GM21526 (cell line): ENCODE data around the gene COMMD2.
A peak's percentile ranks its signal among the peaks of the same experiment; 100 is the strongest.

ENCODE experiments used
- ATAC-seq: cut with Tn5 transposase; IDR thresholded peaks from one replicate; pipeline ENCODE4 v1.9.1; 2021; ENCODE audit warnings: moderate library complexity; ENCODE audit not compliant: unreplicated experiment, low FRiP score

Gene COMMD2

DNA sequence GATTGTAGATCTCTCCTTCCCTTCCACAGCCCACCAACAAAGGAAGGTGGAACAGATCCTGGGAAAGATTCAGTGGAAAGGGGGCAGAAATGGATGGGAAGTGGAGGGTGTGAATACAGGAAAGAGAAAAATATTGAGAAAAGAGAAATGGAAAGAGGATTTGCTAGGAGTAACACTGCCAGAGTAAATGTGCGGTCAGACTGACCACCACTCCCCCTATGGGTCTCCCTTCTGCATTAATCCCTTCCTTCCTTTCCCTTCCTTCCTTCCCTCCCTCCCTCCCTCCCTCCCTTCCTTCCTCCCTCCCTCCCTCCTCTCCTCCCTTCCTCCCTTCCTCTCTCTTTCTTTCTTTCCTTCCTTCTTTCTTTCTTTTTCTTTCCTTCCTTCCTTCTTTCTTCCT is 12.0 kb upstream of the COMMD2 start:
- ATAC-seq, result no peak

- ATAC-seq, result no peak
These were observed 11.4 kb upstream of the COMMD2 start for GRCh38 chr3:149763565-149764195.

- ATAC-seq, result no peak
These were observed 1.4 kb upstream of the COMMD2 start for GRCh38 chr3:149753717-149754116.

DNA sequence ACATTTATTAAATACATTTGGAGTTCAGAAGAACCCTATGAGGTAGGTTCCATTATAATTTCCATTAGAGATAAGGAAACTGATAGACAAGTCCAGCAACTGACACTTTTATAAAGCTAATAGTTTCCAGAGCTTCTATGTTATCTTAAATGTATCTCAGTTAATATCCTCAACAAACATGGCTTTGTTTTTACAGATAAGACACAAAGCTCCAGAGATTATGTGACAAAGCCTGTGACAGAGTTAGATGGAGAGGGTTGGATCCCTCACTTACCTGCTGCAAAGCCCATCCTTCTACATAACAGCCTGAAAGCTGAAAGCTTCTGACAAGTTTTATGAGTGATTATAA is 473 bp upstream of the COMMD2 start:
- ATAC-seq, result no peak

DNA sequence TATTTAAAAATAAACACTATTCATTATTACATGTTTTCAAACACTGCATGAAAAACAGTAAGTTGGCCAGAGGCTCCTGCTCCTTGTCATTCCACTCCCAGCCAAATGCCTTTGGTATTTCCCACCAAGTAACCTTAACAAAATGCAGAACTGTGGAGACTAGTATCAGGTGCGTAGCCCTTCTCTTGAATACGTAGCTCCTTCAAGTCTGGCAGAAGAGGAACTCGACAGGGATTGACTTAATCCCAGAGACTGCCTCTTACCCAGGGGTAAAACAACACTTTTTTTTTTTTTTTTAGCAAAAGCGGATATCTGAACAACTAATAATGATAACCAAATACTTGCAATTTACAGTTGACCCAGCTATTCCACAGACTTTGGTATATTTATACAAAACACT is 738 bp downstream of the COMMD2 start:
- no peak for ATAC-seq

DNA sequence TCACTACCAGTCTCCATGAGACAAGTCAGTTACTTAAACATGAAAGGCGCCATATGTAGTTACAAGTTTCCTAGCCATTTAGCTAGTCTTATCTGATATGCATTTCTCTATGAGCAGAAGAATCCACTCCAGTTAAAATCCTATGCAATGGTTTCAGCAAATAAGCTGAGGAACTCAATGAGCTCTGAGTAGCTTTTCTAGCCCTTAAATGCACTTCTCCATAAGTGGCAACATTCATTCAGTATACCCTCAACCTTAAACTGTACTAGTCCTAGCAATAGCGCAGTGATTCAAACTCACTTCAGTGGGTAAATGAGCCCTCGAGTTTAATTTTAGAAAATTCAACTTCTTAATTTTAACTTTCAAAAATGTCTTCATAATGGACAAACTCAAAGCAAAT is 7.7 kb downstream of the COMMD2 start:
- ATAC-seq, result no peak

- ATAC-seq, result no peak
These were observed 8.1 kb downstream of the COMMD2 start for GRCh38 chr3:149744151-149744550.

GRCh38 chr3:149739396-149739795 is 12.9 kb downstream of the COMMD2 start:
- ATAC-seq, result no peak

- ATAC-seq, result no peak
These were observed 13.4 kb downstream of the COMMD2 start for GRCh38 chr3:149738876-149739275.

DNA sequence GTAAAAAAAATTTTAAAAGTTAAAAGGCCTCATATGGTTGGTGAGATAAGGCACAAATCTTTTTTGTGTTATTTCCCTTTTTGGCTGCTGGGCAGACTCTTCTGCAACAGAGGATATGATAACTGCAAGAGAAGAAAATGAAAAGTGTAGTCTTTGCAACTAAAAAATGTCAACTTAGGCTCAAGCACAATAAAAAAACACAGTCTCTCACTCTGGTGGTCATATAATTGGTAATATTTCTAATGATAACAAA is 15.4 kb downstream of the COMMD2 start:
- ATAC-seq, result no peak

GRCh38 chr3:149736175-149736952 is 15.9 kb downstream of the COMMD2 start:
- no peak for ATAC-seq

DNA sequence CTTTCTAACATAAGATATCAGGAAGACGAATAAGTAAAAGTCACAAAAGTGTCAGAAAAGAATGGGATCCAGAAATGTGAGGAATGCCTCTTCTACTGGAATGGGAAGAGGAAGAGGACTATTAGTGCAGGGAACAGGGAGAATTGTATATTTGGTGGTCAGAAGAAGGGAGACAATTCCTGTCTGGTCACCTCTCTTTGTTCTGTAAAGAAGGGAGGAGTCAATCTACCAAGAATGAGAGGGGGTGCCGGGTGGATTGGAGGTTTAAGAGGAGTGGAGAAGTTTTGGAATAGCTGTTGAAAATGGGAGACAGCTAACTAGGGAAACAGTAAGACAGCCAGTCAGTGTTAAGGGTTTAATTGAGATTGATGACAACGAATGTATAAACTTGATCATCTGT is 20.1 kb downstream of the COMMD2 start:
- ATAC-seq, result no peak

DNA sequence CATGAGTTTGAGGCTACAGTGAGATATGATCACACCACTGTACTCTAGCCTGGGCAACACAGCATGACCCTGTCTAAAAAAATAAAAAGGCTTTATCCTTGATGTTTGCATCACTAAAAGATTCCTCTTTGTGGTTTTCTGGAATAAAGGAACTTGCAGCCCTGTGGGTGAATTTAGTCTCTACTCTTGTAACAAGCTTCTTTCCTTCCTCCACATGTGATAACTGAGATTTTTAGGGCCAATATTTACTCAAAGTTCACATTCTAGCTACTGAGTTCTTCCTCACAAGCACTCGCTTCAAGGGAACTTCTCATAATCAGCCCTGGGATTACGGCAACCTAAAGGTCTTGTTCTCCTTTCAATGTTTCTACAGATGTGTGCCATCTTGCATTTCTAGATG is 24.6 kb downstream of the COMMD2 start:
- ATAC-seq, result no peak

DNA sequence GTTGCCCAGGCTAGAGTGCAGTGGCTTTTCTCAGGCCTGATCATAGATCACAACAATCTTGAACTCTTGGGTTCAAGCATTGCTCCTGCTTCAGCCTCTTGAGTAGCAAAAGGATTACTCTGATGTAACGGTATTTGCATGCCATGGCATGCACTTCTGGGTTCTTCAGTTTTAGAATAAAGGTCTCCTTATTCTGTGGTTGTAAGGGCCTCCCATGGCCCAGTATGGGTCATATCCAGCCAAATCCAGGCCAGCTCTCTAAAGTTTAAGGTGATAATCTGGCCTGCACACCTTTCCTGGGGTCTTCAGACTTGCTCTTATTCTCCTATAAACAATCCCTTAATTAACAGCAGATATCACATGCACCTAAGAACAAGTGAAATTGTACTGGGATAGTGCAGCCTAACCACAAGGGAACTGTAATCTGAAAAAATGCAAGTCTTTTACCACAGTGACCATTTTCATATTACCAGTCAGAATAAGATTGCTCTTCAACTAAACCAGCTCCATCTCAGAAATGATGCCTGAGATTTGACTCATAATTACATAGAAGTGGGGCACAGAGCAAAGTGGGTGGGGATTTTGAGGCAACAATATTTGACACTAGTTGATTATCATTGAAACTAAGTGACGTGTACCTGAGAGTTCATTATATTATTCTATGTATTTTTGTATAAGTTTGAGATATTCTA is 25.4 kb downstream of the COMMD2 start:
- peak; percentile 79 for ATAC-seq

DNA sequence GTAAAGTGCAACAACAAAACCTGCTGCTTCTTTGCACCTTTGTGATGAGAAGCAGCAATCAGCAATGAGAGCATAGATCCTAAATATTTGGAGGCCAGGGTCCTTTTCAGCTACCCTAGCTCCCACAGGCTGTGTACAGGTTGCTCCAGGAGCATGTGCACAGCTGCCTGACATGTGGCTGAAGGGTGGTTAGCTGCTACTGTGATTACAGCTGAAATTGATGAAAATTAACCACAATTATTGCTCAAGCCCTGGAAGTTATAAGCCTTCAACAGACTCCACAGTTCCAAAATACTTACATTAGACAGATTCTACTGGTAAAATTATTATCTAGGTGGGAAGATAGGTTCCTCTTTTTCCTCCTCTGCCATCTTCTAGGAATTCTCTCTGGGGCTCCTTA is 28.5 kb downstream of the COMMD2 start:
- ATAC-seq, result no peak

- ATAC-seq, result no peak
These were observed 31.4 kb downstream of the COMMD2 start for GRCh38 chr3:149720918-149721317.

- no peak for ATAC-seq
These were observed 34.8 kb downstream of the COMMD2 start for GRCh38 chr3:149717391-149718056.

- ATAC-seq, result no peak
These were observed 35.3 kb downstream of the COMMD2 start for GRCh38 chr3:149716984-149717383.

GRCh38 chr3:149715247-149715646 is 37.0 kb downstream of the COMMD2 start:
- ATAC-seq, result no peak

DNA sequence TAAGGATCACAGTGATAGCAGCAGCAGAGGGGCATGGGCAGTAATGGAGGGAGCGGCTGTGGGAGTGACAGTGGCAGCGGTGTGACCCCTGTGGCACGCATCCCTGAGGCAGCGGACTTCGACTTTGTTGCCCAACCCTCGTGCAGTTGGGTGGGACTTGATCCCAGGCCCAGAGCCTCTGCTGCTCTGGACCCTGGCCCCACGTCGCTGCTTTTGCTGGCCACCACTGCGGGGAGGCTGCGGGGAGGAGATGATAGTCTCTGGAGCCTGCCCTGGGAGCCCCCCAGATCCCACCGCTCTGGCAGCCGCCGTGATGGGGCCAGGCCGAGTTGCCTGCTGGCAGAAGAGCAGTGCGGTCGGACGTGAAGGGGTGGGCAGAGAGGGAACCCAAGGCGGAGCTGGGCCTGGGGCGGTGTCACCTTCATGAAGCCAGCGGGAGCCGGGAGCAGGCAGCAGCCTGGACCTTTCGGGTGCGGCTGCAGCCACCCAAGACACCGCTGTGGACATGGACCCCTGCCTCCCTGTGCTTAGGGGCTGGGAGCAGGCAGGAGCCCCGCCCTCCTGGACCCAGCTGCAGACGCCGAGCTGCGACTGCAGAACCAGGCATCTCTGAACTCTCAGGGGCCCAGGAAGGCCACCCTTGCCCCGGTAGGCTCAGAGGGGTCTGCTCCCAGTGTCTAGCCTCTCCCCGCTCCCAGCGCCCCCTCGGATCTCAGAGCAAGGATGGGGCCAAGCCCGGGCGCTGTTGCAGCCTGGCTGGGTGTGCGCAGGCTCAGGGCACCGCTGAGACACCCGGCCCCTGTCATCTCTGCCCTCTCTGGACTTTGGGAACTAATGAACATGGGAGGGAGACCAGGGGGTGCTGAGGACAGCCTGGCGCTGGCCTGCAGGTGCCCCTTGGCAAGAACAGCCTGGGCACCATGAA is 38.3 kb downstream of the COMMD2 start:
- ATAC-seq, result no peak

- no peak for ATAC-seq
These were observed 45.4 kb downstream of the COMMD2 start for GRCh38 chr3:149706905-149707304.
